HG02759 (cell line): ENCODE results near the gene SRCAP.

Experiments
- ATAC-seq: cut with Tn5 transposase; IDR thresholded peaks from one replicate; pipeline ENCODE4 v1.9.1; 2021; ENCODE audit warnings: mild to moderate bottlenecking, moderate library complexity; ENCODE audit not compliant: unreplicated experiment

Gene SRCAP

GRCh38 chr16:30771726-30772125 is 72.8 kb downstream of the SRCAP start:
- no peak for ATAC-seq

GRCh38 chr16:30773826-30774225 is 74.9 kb downstream of the SRCAP start:
- ATAC-seq, result no peak

- ATAC-seq, result no peak
Measured at GRCh38 chr16:30774367-30775130, 75.6 kb downstream of the SRCAP start.

GRCh38 chr16:30775131-30775391 is 76.1 kb downstream of the SRCAP start:
- ATAC-seq, result no peak

- ATAC-seq, result peak; percentile 71
Measured at GRCh38 chr16:30775392-30776188, 76.6 kb downstream of the SRCAP start.

- ATAC-seq, result no peak
Measured at GRCh38 chr16:30777591-30778297, 78.8 kb downstream of the SRCAP start.

GRCh38 chr16:30778549-30779244 is 79.7 kb downstream of the SRCAP start:
- no peak for ATAC-seq

GRCh38 chr16:30779596-30779995 is 80.6 kb downstream of the SRCAP start:
- ATAC-seq, result no peak

GRCh38 chr16:30780021-30780420 is 81.0 kb downstream of the SRCAP start:
- ATAC-seq, result no peak

GRCh38 chr16:30780549-30780948 is 81.6 kb downstream of the SRCAP start:
- ATAC-seq, result no peak

- no peak for ATAC-seq
Measured at GRCh38 chr16:30782486-30783279, 83.7 kb downstream of the SRCAP start.

GRCh38 chr16:30783280-30784109 is 84.5 kb downstream of the SRCAP start:
- ATAC-seq, result no peak

- no peak for ATAC-seq
Measured at GRCh38 chr16:30784215-30784614, 85.2 kb downstream of the SRCAP start.

GRCh38 chr16:30785126-30786106 is 86.4 kb downstream of the SRCAP start:
- no peak for ATAC-seq

- peak; percentile 26 for ATAC-seq
Measured at GRCh38 chr16:30786115-30786935, 87.4 kb downstream of the SRCAP start.

- ATAC-seq, result peak; percentile 50
Measured at GRCh38 chr16:30786936-30787612, 88.1 kb downstream of the SRCAP start, which contains the start of gene ZNF629. Gene ZNF629, minus strand, starts transcription at chr16:30787205. Its CDS starts 2,723 bp downstream, at chr16:30784482.
